Calu3 (cell line): ENCODE data around the gene LIAS. TPM values are rescaled to one million over a fixed set of nuclear protein-coding genes. Genes with fewer than 3 reads are reported as not detected.

Experiments used
- BruUV-seq: library from RNA; stranded (reverse); fragments of 400-500 nt; replicated peaks from 2 replicates; lab custom pipeline; 2021; lab: Mats Ljungman, UMichigan
- CTCF ChIA-PET: fragments of 300-600 bp; sonication (Branson Sonifier 250); formaldehyde crosslinking; loops from one replicate; lab custom pipeline; 2022; ENCODE audit warnings: antibody characterized with exemption; lab: Charles Lee
- DNase-seq: peaks from one replicate; pipeline ENCODE4 v3.0.0; 2022
- H3K27ac Mint-ChIP-seq: one replicate; pipeline ENCODE4 v1.8.0; 2022; ENCODE audit warnings: mixed read lengths; ENCODE audit not compliant: unreplicated experiment
- H3K27me3 Mint-ChIP-seq: one replicate; pipeline ENCODE4 v1.8.0; 2022; ENCODE audit warnings: mixed read lengths; ENCODE audit not compliant: unreplicated experiment
- H3K36me3 Mint-ChIP-seq: one replicate; pipeline ENCODE4 v1.8.0; 2022; ENCODE audit warnings: mild to moderate bottlenecking, moderate library complexity, mixed read lengths; ENCODE audit not compliant: insufficient read depth, unreplicated experiment
- H3K4me1 Mint-ChIP-seq: one replicate; pipeline ENCODE4 v1.8.0; 2022; ENCODE audit warnings: mild to moderate bottlenecking, low read depth, mixed read lengths; ENCODE audit not compliant: unreplicated experiment
- H3K4me3 Mint-ChIP-seq: one replicate; pipeline ENCODE4 v1.8.0; 2022; ENCODE audit warnings: mild to moderate bottlenecking, low read depth, moderate library complexity, mixed read lengths; ENCODE audit not compliant: unreplicated experiment
- H3K9me3 Mint-ChIP-seq: one replicate; pipeline ENCODE4 v1.8.0; 2022; ENCODE audit warnings: low read depth, mixed read lengths; ENCODE audit not compliant: unreplicated experiment
- CTCF ChIP-seq: fragments of 200-600 bp; IDR thresholded peaks from one replicate; pipeline ENCODE4 v1.8.0; 2022; ENCODE audit warnings: antibody characterized with exemption; ENCODE audit not compliant: unreplicated experiment
- intact Hi-C: fragments of 100-400 bp; cut with micrococcal nuclease; formaldehyde crosslinking; loops from one replicate; pipeline ENCODE4 v1.10.0; 2022; ENCODE audit not compliant: unreplicated experiment
- total RNA-seq: library from RNA; stranded (reverse); gene quantifications from 2 replicates; pipeline ENCODE4 v1.2.3, GENCODE V29; 2022

The LIAS gene
- total RNA-seq, 1 experiment from 2014 or later, result 10.0 TPM

GRCh38 chr4:39442998-39443397 lies 15.9 kb upstream of the LIAS start:
- CTCF ChIA-PET, result no interaction called here
- Mint-ChIP-seq H3K27ac (no peak overlapping the region), H3K4me1 (no peaks in the 10 kb centered on the region), H3K27me3 (peaks cover 13% of the 10 kb centered on the region), H3K36me3 (peaks cover 6% of the 10 kb centered on the region), H3K4me3 (no peak overlapping the region), H3K9me3 (no peaks in the 10 kb centered on the region)
- intact Hi-C loops, result no loop called here
- DNase-seq, result no peak
- no peak for TF ChIP-seq CTCF
- BruUV-seq, result no TSS peak

- peak overlapping the region; percentile 62 for H3K4me3 Mint-ChIP-seq
- no peak for DNase-seq
- no peaks in the 10 kb centered on the region for H3K9me3 Mint-ChIP-seq
- peaks cover 16% of the 10 kb centered on the region for H3K36me3 Mint-ChIP-seq
- H3K4me1 Mint-ChIP-seq, result no peaks in the 10 kb centered on the region
- intact Hi-C loops, result no loop called here
- H3K27ac Mint-ChIP-seq, result no peak overlapping the region
- TF ChIP-seq CTCF, result no peak
- CTCF ChIA-PET, result interaction anchor here (0.6 kb wide), 1 partner anchor 259 kb away, joined by 3 read pairs; no protein-coding TSS in a partner anchor
- no TSS peak for BruUV-seq
- H3K27me3 Mint-ChIP-seq, result no peaks in the 10 kb centered on the region
Measured at GRCh38 chr4:39446483-39446841, 12.4 kb upstream of the LIAS start.

GRCh38 chr4:39446842-39447573 lies 11.8 kb upstream of the LIAS start:
- H3K27ac Mint-ChIP-seq, result no peak overlapping the region
- no TSS peak for BruUV-seq
- peak; percentile 64 for DNase-seq
- CTCF ChIA-PET, result interaction anchor here (0.6 kb wide), 1 partner anchor 258 kb away, joined by 3 read pairs; no protein-coding TSS in a partner anchor
- no peaks in the 10 kb centered on the region for H3K9me3 Mint-ChIP-seq
- peak overlapping the region; percentile 62 for H3K4me3 Mint-ChIP-seq
- H3K4me1 Mint-ChIP-seq, result no peaks in the 10 kb centered on the region
- intact Hi-C loops, result no loop called here
- TF ChIP-seq CTCF, result no peak
- H3K36me3 Mint-ChIP-seq, result peaks cover 22% of the 10 kb centered on the region
- no peaks in the 10 kb centered on the region for H3K27me3 Mint-ChIP-seq

GRCh38 chr4:39450618-39451017 lies 8.2 kb upstream of the LIAS start:
- no peak overlapping the region for H3K4me3 Mint-ChIP-seq
- H3K9me3 Mint-ChIP-seq, result no peaks in the 10 kb centered on the region
- no TSS peak for BruUV-seq
- no peak overlapping the region for H3K27ac Mint-ChIP-seq
- H3K4me1 Mint-ChIP-seq, result no peaks in the 10 kb centered on the region
- TF ChIP-seq CTCF, result no peak
- peaks cover 50% of the 10 kb centered on the region for H3K36me3 Mint-ChIP-seq
- intact Hi-C loops, result loop anchor here (10.0 kb wide), 1 partner anchor 96 kb away; no protein-coding TSS in a partner anchor
- H3K27me3 Mint-ChIP-seq, result no peaks in the 10 kb centered on the region
- no peak for DNase-seq
- CTCF ChIA-PET, result no interaction called here
